PC-9 (cell line): ENCODE results near the gene PTRH2. TPM values are rescaled to one million over a fixed set of nuclear protein-coding genes. Genes with fewer than 3 reads are reported as not detected.

Source experiments
- BruUV-seq: library from RNA; stranded (reverse); fragments of 400-500 nt; replicated peaks from 2 replicates; lab custom pipeline; 2021; lab: Mats Ljungman, UMichigan
- CTCF ChIA-PET: fragments of 300-600 bp; sonication (Branson Sonifier 250); formaldehyde crosslinking; loops from one replicate; lab custom pipeline; 2022; ENCODE audit warnings: antibody characterized with exemption; lab: Charles Lee
- POLR2A ChIA-PET: fragments of 300-600 bp; sonication (Branson Sonifier 250); formaldehyde crosslinking; loops from one replicate; lab custom pipeline; 2022; ENCODE audit warnings: antibody characterized with exemption; ENCODE audit not compliant: unreplicated experiment; lab: Charles Lee
- DNase-seq, 2 experiments: peaks; one replicate each; pipeline versions ENCODE4 v3.0.0 to v3.0.0-alpha.2; 2015 to 2022; ENCODE audit warnings: mixed read lengths in 1 of 2
- H2AFZ ChIP-seq: fragments of 200-600 bp; sonication (generic); 2 replicates; pipeline ENCODE4 v1.8.1; 2017; ENCODE audit warnings: antibody characterized with exemption
- H3F3A ChIP-seq: fragments of 200-600 bp; sonication (generic); 2 replicates; pipeline ENCODE4 v1.8.1; 2017; ENCODE audit warnings: antibody characterized with exemption, mild to moderate bottlenecking, low read depth; ENCODE audit not compliant: insufficient read depth
- H3K27ac ChIP-seq: fragments of 200-600 bp; sonication (generic); 2 replicates; pipeline ENCODE4 v1.6.1; 2016; ENCODE audit warnings: mixed run types
- H3K27me3 ChIP-seq: fragments of 200-600 bp; sonication (generic); 2 replicates; pipeline ENCODE4 v1.6.1; 2016; ENCODE audit warnings: low read depth, mixed run types; ENCODE audit not compliant: insufficient read depth
- H3K36me3 ChIP-seq: fragments of 200-600 bp; sonication (generic); 2 replicates; pipeline ENCODE4 v1.6.1; 2016; ENCODE audit warnings: low read depth, mixed run types
- H3K4me1 ChIP-seq: fragments of 200-600 bp; sonication (generic); replicated peaks from 2 replicates; pipeline ENCODE4 v1.6.1; 2016; ENCODE audit warnings: mixed run types; ENCODE audit not compliant: insufficient read depth
- H3K4me2 ChIP-seq: fragments of 200-600 bp; sonication (generic); 2 replicates; pipeline ENCODE4 v1.6.1; 2017; ENCODE audit warnings: mixed run types
- H3K4me3 ChIP-seq: fragments of 200-600 bp; sonication (generic); 2 replicates; pipeline ENCODE4 v1.6.1; 2016; ENCODE audit warnings: mixed run types
- H3K79me2 ChIP-seq: fragments of 200-600 bp; sonication (generic); 2 replicates; pipeline ENCODE4 v1.6.1; 2017; ENCODE audit warnings: low read depth, mixed run types
- H3K9me2 ChIP-seq: fragments of 200-600 bp; sonication (generic); 2 replicates; pipeline ENCODE4 v1.8.1; 2017; ENCODE audit warnings: mild to moderate bottlenecking; ENCODE audit not compliant: insufficient read depth
- H3K9me3 ChIP-seq: fragments of 200-600 bp; sonication (generic); 2 replicates; pipeline ENCODE4 v1.8.1; 2016; ENCODE audit warnings: low read depth; ENCODE audit not compliant: insufficient read depth
- H4K20me1 ChIP-seq: fragments of 200-600 bp; sonication (generic); 2 replicates; pipeline ENCODE4 v1.8.1; 2017; ENCODE audit not compliant: insufficient read depth
- EZH2 ChIP-seq: fragments of 200-600 bp; sonication (generic); IDR thresholded peaks from 2 replicates; pipeline ENCODE4 v1.8.0; 2017; ENCODE audit warnings: antibody characterized with exemption, low read depth
- intact Hi-C: fragments of 100-400 bp; cut with micrococcal nuclease; formaldehyde crosslinking; loops from one replicate; pipeline ENCODE4 v1.10.0; 2022; ENCODE audit not compliant: unreplicated experiment
- total RNA-seq: library from RNA; stranded (reverse); gene quantifications from 2 replicates; pipeline ENCODE4 v1.2.3, GENCODE V29; 2021
- TF ChIP-seq, protein P1 (sequence below): fragments of 200-600 bp; sonication (generic); conservative IDR thresholded peaks from 2 replicates; pipeline ENCODE4 v1.6.1; 2017; ENCODE audit warnings: mixed run types, antibody characterized with exemption, mild to moderate bottlenecking, moderate library complexity

Gene PTRH2
- total RNA-seq, 1 experiment from 2014 or later, result 25.9 TPM

DNA sequence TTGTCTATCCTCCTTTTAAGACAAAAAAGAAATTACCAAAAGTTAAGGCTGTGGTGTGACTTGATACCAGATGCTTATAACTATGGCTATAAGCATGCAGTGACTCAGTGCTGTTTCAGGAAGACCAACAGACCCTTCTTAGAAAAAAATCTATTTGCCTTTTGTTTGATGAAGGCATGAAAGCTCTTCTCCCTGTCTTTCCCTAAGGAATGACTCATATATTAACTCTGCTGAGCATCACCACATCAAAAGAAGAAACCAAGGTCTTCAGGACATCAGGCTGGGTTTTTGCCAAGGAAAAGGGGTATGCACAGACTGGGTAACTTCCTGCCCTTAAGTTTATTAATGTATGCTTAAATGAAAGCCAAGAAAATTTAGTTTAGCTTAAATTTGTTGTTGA lies 47.3 kb upstream of the PTRH2 start:
- POLR2A ChIA-PET, result interaction anchor here (0.6 to 3.6 kb wide), 18 partner anchors 26 to 648 kb away, joined by 3 to 41 read pairs (median 5); partner anchors contain the start of genes CLTC, TRIM37 and TUBD1
- H4K20me1 ChIP-seq, result no peaks in the 10 kb centered on the region
- CTCF ChIA-PET, result interaction anchor here (0.6 to 3.8 kb wide), 6 partner anchors 31 to 205 kb away, joined by 3 to 28 read pairs (median 5); no protein-coding TSS in a partner anchor
- H3F3A ChIP-seq, result peaks cover 64% of the 10 kb centered on the region
- H3K4me3 ChIP-seq, result peak overlapping the region; percentile 45
- peak overlapping the region; percentile 99 for H3K27ac ChIP-seq
- intact Hi-C loops, result no loop called here
- no peaks in the 10 kb centered on the region for H3K36me3 ChIP-seq
- no peak overlapping the region for H2AFZ ChIP-seq
- no peaks in the 10 kb centered on the region; the same call in 1 of the 2 replicates for H3K9me3 ChIP-seq
- no peaks in the 10 kb centered on the region for H3K9me2 ChIP-seq
- TF ChIP-seq, protein P1, sequence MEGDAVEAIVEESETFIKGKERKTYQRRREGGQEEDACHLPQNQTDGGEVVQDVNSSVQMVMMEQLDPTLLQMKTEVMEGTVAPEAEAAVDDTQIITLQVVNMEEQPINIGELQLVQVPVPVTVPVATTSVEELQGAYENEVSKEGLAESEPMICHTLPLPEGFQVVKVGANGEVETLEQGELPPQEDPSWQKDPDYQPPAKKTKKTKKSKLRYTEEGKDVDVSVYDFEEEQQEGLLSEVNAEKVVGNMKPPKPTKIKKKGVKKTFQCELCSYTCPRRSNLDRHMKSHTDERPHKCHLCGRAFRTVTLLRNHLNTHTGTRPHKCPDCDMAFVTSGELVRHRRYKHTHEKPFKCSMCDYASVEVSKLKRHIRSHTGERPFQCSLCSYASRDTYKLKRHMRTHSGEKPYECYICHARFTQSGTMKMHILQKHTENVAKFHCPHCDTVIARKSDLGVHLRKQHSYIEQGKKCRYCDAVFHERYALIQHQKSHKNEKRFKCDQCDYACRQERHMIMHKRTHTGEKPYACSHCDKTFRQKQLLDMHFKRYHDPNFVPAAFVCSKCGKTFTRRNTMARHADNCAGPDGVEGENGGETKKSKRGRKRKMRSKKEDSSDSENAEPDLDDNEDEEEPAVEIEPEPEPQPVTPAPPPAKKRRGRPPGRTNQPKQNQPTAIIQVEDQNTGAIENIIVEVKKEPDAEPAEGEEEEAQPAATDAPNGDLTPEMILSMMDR, result no peak
- no peak for TF ChIP-seq EZH2
- H3K27me3 ChIP-seq, result no peaks in the 10 kb centered on the region
- H3K4me1 ChIP-seq, result peaks cover 60% of the 10 kb centered on the region
- peak; percentile 55 to 99 for DNase-seq
- no TSS peak for BruUV-seq
- H3K4me2 ChIP-seq, result peak overlapping the region; percentile 88
- H3K79me2 ChIP-seq, result peaks cover 49% of the 10 kb centered on the region

DNA sequence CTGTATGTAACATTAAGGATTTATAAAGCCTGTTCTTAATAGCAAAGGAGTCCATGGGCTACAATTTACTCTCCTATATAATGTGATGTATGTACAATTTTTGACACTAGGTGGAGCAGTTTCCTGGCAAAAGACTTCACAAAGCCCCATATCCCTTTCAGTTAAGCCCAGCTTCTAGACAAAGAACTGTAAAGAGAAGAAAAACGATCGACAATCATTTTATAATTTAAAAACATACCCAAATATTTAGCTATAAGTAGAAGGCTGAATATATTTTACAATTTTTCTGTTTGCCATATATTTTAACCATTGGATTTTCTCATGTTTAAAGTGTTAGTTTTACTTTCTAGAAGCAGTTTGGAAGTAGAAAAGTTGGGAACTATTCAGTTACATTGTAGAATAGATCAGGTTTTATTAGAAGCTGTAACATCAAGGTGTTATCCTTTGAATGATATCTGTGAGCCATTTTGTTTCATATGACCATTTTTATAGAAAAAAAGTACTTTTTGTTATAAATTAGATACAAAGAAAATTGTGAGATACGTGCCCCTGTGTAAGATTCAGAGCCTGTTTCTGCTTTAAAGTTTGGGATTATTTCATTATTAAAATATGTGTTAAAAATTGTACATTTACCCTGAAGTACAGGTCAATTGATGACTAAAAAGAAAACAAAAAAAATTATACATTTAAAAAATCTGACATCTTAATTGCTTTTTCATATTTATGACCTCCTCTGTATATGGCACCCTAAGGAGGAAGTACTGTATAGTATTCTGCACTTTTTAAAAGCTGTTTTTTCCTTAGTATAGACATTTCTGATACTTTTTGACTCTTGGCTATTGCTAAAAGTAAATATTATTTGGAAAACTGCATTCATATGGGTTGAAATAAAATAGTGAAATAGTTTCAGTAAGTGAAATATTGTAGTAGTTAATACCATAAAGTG lies 46.6 kb upstream of the PTRH2 start:
- TSS peak; percentile 91 for BruUV-seq
- intact Hi-C loops, result loop anchor here (1.0 kb wide), 3 partner anchors 76 to 106 kb away; no protein-coding TSS in a partner anchor
- DNase-seq, result peak in 1 of 2 experiments; percentile 79
- H3K36me3 ChIP-seq, result no peaks in the 10 kb centered on the region
- H3K4me3 ChIP-seq, result peak overlapping the region; percentile 45
- H3K27ac ChIP-seq, result peak overlapping the region; percentile 99
- H3K9me2 ChIP-seq, result no peaks in the 10 kb centered on the region
- H3F3A ChIP-seq, result peaks cover 63% of the 10 kb centered on the region
- H4K20me1 ChIP-seq, result no peaks in the 10 kb centered on the region
- ChIA-PET POLR2A (interaction anchor here (0.6 to 3.6 kb wide), 19 partner anchors 21 to 273 kb away, joined by 3 to 41 read pairs (median 5); partner anchors contain the start of gene TUBD1), CTCF (interaction anchor here (0.5 to 3.8 kb wide), 9 partner anchors 32 to 1840 kb away, joined by 3 to 28 read pairs (median 4); no protein-coding TSS in a partner anchor)
- peaks cover 59% of the 10 kb centered on the region for H3K4me1 ChIP-seq
- H3K79me2 ChIP-seq, result peaks cover 42% of the 10 kb centered on the region
- no peaks in the 10 kb centered on the region for H3K9me3 ChIP-seq
- H3K27me3 ChIP-seq, result no peaks in the 10 kb centered on the region
- peak overlapping the region; percentile 88 for H3K4me2 ChIP-seq
- H2AFZ ChIP-seq, result no peak overlapping the region
- TF ChIP-seq EZH2, result no peak
- TF ChIP-seq, protein P1, result peak; percentile 93

DNA sequence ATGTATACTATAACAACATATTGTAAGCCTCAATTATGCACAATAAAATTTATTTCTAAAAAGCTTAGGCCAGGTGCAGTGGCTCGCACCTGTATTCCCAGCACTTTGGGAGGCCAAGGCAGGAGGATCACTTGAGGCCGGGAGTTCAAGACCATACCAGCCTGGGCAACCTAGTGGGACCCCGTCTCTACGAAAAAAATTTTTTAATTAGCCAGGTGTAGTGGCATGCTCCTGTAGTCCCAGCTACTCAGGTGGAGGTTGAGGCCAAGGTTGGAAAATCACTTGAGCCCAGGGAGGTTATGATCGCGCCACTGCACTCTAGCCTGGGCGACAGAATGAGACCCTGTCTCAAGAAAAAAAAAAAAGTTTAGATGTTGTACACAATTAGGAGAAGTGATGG lies 45.7 kb upstream of the PTRH2 start:
- no peak for TF ChIP-seq EZH2
- TF ChIP-seq, protein P1, result no peak
- Histone ChIP-seq H2AFZ (no peak overlapping the region), H3K9me3 (no peaks in the 10 kb centered on the region), H3K9me2 (no peaks in the 10 kb centered on the region), H3K27ac (peak overlapping the region; percentile 99), H3K4me2 (peak overlapping the region; percentile 88), H3K27me3 (no peaks in the 10 kb centered on the region), H3K4me3 (peak overlapping the region; percentile 45; the same call in 1 of the 2 replicates), H3K4me1 (peaks cover 51% of the 10 kb centered on the region), H3K79me2 (peaks cover 33% of the 10 kb centered on the region), H4K20me1 (no peaks in the 10 kb centered on the region), H3F3A (peaks cover 62% of the 10 kb centered on the region), H3K36me3 (no peaks in the 10 kb centered on the region)
- ChIA-PET POLR2A (interaction anchor here (0.6 to 3.6 kb wide), 7 partner anchors 13 to 212 kb away, joined by 4 to 37 read pairs (median 9); partner anchors contain the start of gene RNFT1), CTCF (interaction anchor here (2.0 to 3.8 kb wide), 2 partner anchors 100 to 106 kb away, joined by 9 to 28 read pairs; no protein-coding TSS in a partner anchor)
- intact Hi-C loops, result loop anchor here (1.0 kb wide), 3 partner anchors 76 to 106 kb away; no protein-coding TSS in a partner anchor
- no TSS peak for BruUV-seq
- no peak for DNase-seq
